Middle frontal gyrus (tissue), 1 donor: ENCODE results near the gene MED26.

Source experiments
- DNase-seq: peaks from one replicate; pipeline ENCODE4 v3.0.0-alpha.2; 2015; ENCODE audit warnings: low spot score; ENCODE audit errors: extremely low spot score

The MED26 gene

GRCh38 chr19:16615808-16616207, 12.2 kb downstream of the MED26 start:
- no peak for DNase-seq

- no peak for DNase-seq
Measured at GRCh38 chr19:16614941-16615340, 13.1 kb downstream of the MED26 start.

- no peak for DNase-seq
Measured at GRCh38 chr19:16613841-16614240, 14.2 kb downstream of the MED26 start.

GRCh38 chr19:16612636-16613035, 15.4 kb downstream of the MED26 start:
- no peak for DNase-seq

GRCh38 chr19:16611121-16611520, 16.9 kb downstream of the MED26 start:
- DNase-seq, result no peak

GRCh38 chr19:16609511-16610200, 18.3 kb downstream of the MED26 start:
- no peak for DNase-seq

GRCh38 chr19:16608290-16608739, 19.7 kb downstream of the MED26 start:
- no peak for DNase-seq

GRCh38 chr19:16607819-16608218, 20.2 kb downstream of the MED26 start:
- no peak for DNase-seq

- no peak for DNase-seq
Measured at GRCh38 chr19:16605553-16605994, 22.4 kb downstream of the MED26 start.

- no peak for DNase-seq
Measured at GRCh38 chr19:16605115-16605514, 22.9 kb downstream of the MED26 start.

GRCh38 chr19:16604615-16605014, 23.4 kb downstream of the MED26 start:
- DNase-seq, result no peak

- no peak for DNase-seq
Measured at GRCh38 chr19:16603090-16603489, 24.9 kb downstream of the MED26 start.

- no peak for DNase-seq
Measured at GRCh38 chr19:16601378-16602052, 26.5 kb downstream of the MED26 start.

- no peak for DNase-seq
Measured at GRCh38 chr19:16600824-16601223, 27.2 kb downstream of the MED26 start.

- DNase-seq, result no peak
Measured at GRCh38 chr19:16599655-16600346, 28.2 kb downstream of the MED26 start.

- DNase-seq, result no peak
Measured at GRCh38 chr19:16598848-16599247, 29.2 kb downstream of the MED26 start.

GRCh38 chr19:16596399-16596798, 31.6 kb downstream of the MED26 start:
- no peak for DNase-seq

GRCh38 chr19:16595097-16595496, 32.9 kb downstream of the MED26 start:
- DNase-seq, result no peak

- no peak for DNase-seq
Measured at GRCh38 chr19:16594681-16595091, 33.3 kb downstream of the MED26 start.

GRCh38 chr19:16594131-16594586, 33.8 kb downstream of the MED26 start:
- DNase-seq, result no peak

GRCh38 chr19:16593181-16593580, 34.8 kb downstream of the MED26 start:
- DNase-seq, result no peak
